OCI-LY3 (cell line): ENCODE results near the gene ITFG1.

ENCODE experiments used
- H2AFZ ChIP-seq: fragments of 200-600, 300-600 bp; shearing (Covaris generic); 2 replicates; pipeline ENCODE4 v1.6.0; 2014; ENCODE audit warnings: antibody characterized with exemption, low read depth, low read length
- H3K27ac ChIP-seq: fragments of 200-600, 300-600 bp; sonication (generic); 2 replicates; pipeline ENCODE4 v1.5.1; 2014; ENCODE audit warnings: mild to moderate bottlenecking, low read length, moderate library complexity, mixed read lengths
- H3K27me3 ChIP-seq: fragments of 200-600, 300-600 bp; sonication (generic); 2 replicates; pipeline ENCODE4 v1.6.1; 2014; ENCODE audit warnings: low read depth, low read length, mixed read lengths
- H3K36me3 ChIP-seq: fragments of 200-600, 300-600 bp; sonication (generic); replicated peaks from 2 replicates; pipeline ENCODE3; 2014; ENCODE audit warnings: low read depth, low read length, mixed read lengths
- H3K4me1 ChIP-seq: fragments of 300-600, 200-600 bp; sonication (generic); 2 replicates; pipeline ENCODE4 v1.6.1; 2014; ENCODE audit warnings: low read length, mixed read lengths
- H3K4me2 ChIP-seq: fragments of 200-600, 300-600 bp; sonication (generic); 2 replicates; pipeline ENCODE4 v1.6.1; 2014; ENCODE audit warnings: low read length, mixed read lengths
- H3K4me3 ChIP-seq: fragments of 300-600, 200-600 bp; sonication (generic); 2 replicates; pipeline ENCODE4 v1.5.1; 2014; ENCODE audit warnings: antibody characterized with exemption, mild to moderate bottlenecking, low read length, moderate library complexity
- H3K79me2 ChIP-seq: fragments of 300-600, 200-600 bp; shearing (Covaris generic); 2 replicates; pipeline ENCODE4 v1.6.1; 2014; ENCODE audit warnings: mild to moderate bottlenecking, low read length, mixed read lengths
- H3K9ac ChIP-seq: fragments of 300-600, 200-600 bp; shearing (Covaris generic); 2 replicates; pipeline ENCODE4 v1.6.0; 2014; ENCODE audit warnings: mild to moderate bottlenecking, low read length, moderate library complexity
- H3K9me3 ChIP-seq: fragments of 200-600, 300-600 bp; shearing (Covaris generic); 2 replicates; pipeline ENCODE4 v1.6.1; 2014; ENCODE audit warnings: low read length, mixed read lengths; ENCODE audit not compliant: insufficient read depth
- H4K20me1 ChIP-seq: fragments of 200-600, 300-600 bp; sonication (generic); 2 replicates; pipeline ENCODE4 v1.6.1; 2016; ENCODE audit warnings: low read length, mixed read lengths; ENCODE audit not compliant: insufficient read depth
- CTCF ChIP-seq: fragments of 200-600, 300-600 bp; sonication (generic); IDR thresholded peaks from 2 replicates; pipeline ENCODE4 v1.5.1; 2014; ENCODE audit warnings: antibody characterized with exemption, low read length, low read depth
- EZH2phosphoT487 ChIP-seq: fragments of 200-600 bp; shearing (Covaris generic); IDR thresholded peaks from 2 replicates; pipeline ENCODE4 v1.6.1; 2018; ENCODE audit warnings: antibody characterized with exemption, mixed run types, low read depth

The ITFG1 gene

GRCh38 chr16:47486856-47487255, 26.0 kb upstream of the ITFG1 start:
- no peak for TF ChIP-seq EZH2phosphoT487
- no peak for TF ChIP-seq CTCF
- Histone ChIP-seq H3K9me3 (no peaks in the 10 kb centered on the region), H3K36me3 (no peaks in the 10 kb centered on the region), H2AFZ (no peak overlapping the region), H3K27ac (peak overlapping the region; percentile 29; the same call in 1 of the 2 replicates), H4K20me1 (no peaks in the 10 kb centered on the region), H3K79me2 (peaks cover 14% of the 10 kb centered on the region; the same call in 1 of the 2 replicates), H3K4me2 (peak overlapping the region; percentile 51), H3K4me1 (peaks cover 31% of the 10 kb centered on the region), H3K27me3 (no peaks in the 10 kb centered on the region), H3K4me3 (0 out of 2 replicates have a peak overlapping the region, but pooled peaks have one; percentile 17), H3K9ac (no peak overlapping the region)

GRCh38 chr16:47483616-47484015, 22.8 kb upstream of the ITFG1 start:
- Histone ChIP-seq H3K36me3 (no peaks in the 10 kb centered on the region), H3K79me2 (peaks cover 3% of the 10 kb centered on the region; the same call in 1 of the 2 replicates), H3K9ac (no peak overlapping the region), H3K27ac (no peak overlapping the region), H3K27me3 (no peaks in the 10 kb centered on the region), H3K4me1 (peaks cover 33% of the 10 kb centered on the region), H3K4me3 (no peak overlapping the region), H3K9me3 (no peaks in the 10 kb centered on the region), H2AFZ (no peak overlapping the region), H4K20me1 (no peaks in the 10 kb centered on the region), H3K4me2 (no peak overlapping the region)
- TF ChIP-seq EZH2phosphoT487 (no peak), CTCF (no peak)

- H3K4me3 ChIP-seq, result no peak overlapping the region
- H3K36me3 ChIP-seq, result no peaks in the 10 kb centered on the region
- no peak overlapping the region for H3K27ac ChIP-seq
- no peak overlapping the region for H2AFZ ChIP-seq
- H3K79me2 ChIP-seq, result no peaks in the 10 kb centered on the region
- H3K9ac ChIP-seq, result no peak overlapping the region
- peaks cover 30% of the 10 kb centered on the region for H3K4me1 ChIP-seq
- no peak overlapping the region for H3K4me2 ChIP-seq
- H4K20me1 ChIP-seq, result no peaks in the 10 kb centered on the region
- no peaks in the 10 kb centered on the region for H3K9me3 ChIP-seq
- H3K27me3 ChIP-seq, result no peaks in the 10 kb centered on the region
- TF ChIP-seq EZH2phosphoT487, result no peak
- TF ChIP-seq CTCF, result no peak
Measured at GRCh38 chr16:47481698-47482374, 21.0 kb upstream of the ITFG1 start.

- Histone ChIP-seq H3K4me3 (0 out of 2 replicates have a peak overlapping the region, but pooled peaks have one; percentile 1), H3K9me3 (no peaks in the 10 kb centered on the region), H3K79me2 (no peaks in the 10 kb centered on the region), H3K36me3 (no peaks in the 10 kb centered on the region), H3K4me1 (peaks cover 23% of the 10 kb centered on the region), H3K27me3 (no peaks in the 10 kb centered on the region), H3K27ac (no peak overlapping the region), H3K4me2 (peak overlapping the region; percentile 42), H3K9ac (no peak overlapping the region), H2AFZ (no peak overlapping the region), H4K20me1 (no peaks in the 10 kb centered on the region)
- TF ChIP-seq CTCF, result no peak
- TF ChIP-seq EZH2phosphoT487, result no peak
Measured at GRCh38 chr16:47480410-47480809, 19.5 kb upstream of the ITFG1 start.
